ENCODE measurements around the gene TCERG1.
A peak's percentile ranks its signal among the peaks of the same experiment; 100 is the strongest.

Gene TCERG1

DNA sequence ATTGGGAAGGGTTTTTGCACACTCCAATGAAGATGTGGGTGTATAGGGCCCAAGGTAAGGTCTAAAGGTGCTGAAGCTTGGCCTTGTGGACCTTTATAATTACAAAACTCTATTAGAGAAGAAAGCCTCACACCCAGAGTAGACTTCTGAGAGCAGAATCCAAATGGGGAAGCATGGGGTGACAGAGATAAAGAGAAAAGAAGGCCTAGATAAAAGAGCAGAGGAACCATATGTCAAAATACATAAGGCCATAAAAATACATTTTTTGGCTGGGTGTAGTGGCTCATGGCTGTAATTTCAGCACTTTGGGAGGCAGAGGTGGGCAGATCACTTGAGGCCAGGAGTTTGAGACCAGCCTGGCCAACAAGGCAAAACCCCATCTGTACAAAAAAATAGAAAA is 27.4 kb upstream of the TCERG1 start:
- TF ChIP-seq EGR1 (IDR thresholded peaks at IDR 0.05) = no peak
- TF ChIP-seq CREB1 (IDR thresholded peaks at IDR 0.05; ENCODE audit: low read depth) = no peak
- no peak for TF ChIP-seq EP300 (IDR thresholded peaks at IDR 0.05; ENCODE audit: borderline replicate concordance)
- no peak for TF ChIP-seq RAD21 (IDR thresholded peaks at IDR 0.05; ENCODE audit: low read depth)
- no peak for TF ChIP-seq TEAD4 (IDR thresholded peaks at IDR 0.05)
- TF ChIP-seq, protein P1, sequence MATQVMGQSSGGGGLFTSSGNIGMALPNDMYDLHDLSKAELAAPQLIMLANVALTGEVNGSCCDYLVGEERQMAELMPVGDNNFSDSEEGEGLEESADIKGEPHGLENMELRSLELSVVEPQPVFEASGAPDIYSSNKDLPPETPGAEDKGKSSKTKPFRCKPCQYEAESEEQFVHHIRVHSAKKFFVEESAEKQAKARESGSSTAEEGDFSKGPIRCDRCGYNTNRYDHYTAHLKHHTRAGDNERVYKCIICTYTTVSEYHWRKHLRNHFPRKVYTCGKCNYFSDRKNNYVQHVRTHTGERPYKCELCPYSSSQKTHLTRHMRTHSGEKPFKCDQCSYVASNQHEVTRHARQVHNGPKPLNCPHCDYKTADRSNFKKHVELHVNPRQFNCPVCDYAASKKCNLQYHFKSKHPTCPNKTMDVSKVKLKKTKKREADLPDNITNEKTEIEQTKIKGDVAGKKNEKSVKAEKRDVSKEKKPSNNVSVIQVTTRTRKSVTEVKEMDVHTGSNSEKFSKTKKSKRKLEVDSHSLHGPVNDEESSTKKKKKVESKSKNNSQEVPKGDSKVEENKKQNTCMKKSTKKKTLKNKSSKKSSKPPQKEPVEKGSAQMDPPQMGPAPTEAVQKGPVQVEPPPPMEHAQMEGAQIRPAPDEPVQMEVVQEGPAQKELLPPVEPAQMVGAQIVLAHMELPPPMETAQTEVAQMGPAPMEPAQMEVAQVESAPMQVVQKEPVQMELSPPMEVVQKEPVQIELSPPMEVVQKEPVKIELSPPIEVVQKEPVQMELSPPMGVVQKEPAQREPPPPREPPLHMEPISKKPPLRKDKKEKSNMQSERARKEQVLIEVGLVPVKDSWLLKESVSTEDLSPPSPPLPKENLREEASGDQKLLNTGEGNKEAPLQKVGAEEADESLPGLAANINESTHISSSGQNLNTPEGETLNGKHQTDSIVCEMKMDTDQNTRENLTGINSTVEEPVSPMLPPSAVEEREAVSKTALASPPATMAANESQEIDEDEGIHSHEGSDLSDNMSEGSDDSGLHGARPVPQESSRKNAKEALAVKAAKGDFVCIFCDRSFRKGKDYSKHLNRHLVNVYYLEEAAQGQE (IDR thresholded peaks at IDR 0.05; ENCODE audit: low read depth) = no peak
- TF ChIP-seq ZBTB7A (IDR thresholded peaks at IDR 0.05; ENCODE audit: low read depth) = no peak
- TF ChIP-seq CEBPB (IDR thresholded peaks at IDR 0.05) = no peak
- no peak for TF ChIP-seq TCF12 (IDR thresholded peaks at IDR 0.05; ENCODE audit: low read depth)

DNA sequence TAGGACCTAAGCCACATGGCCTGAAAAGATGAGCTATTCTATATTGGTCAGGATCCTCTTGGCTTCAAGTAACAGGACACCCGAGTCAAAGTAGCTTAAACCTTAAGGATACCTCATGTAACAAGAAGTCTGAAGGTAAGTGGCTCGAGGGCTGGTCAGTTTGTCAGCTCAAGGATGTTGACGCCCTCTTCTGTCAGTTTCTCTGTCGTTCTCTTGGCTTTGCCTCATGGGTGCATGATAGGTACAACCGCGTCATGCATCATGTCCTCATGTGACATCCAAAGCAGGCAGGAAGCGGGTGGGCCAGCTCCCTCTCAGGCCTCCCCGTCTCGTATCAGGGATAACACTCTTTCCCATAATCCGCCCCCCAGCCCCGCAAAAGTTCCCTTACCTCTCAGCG is 22.1 kb upstream of the TCERG1 start:
- TF ChIP-seq ZBTB7A (IDR thresholded peaks at IDR 0.05; ENCODE audit: low read depth) = no peak
- TF ChIP-seq, protein P2, sequence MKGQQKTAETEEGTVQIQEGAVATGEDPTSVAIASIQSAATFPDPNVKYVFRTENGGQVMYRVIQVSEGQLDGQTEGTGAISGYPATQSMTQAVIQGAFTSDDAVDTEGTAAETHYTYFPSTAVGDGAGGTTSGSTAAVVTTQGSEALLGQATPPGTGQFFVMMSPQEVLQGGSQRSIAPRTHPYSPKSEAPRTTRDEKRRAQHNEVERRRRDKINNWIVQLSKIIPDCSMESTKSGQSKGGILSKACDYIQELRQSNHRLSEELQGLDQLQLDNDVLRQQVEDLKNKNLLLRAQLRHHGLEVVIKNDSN (IDR thresholded peaks at IDR 0.05) = no peak
- TF ChIP-seq, protein P3, sequence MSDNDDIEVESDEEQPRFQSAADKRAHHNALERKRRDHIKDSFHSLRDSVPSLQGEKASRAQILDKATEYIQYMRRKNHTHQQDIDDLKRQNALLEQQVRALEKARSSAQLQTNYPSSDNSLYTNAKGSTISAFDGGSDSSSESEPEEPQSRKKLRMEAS (IDR thresholded peaks at IDR 0.05) = no peak
- no peak for TF ChIP-seq EP300 (IDR thresholded peaks at IDR 0.05; ENCODE audit: borderline replicate concordance)
- no peak for TF ChIP-seq TCF12 (IDR thresholded peaks at IDR 0.05; ENCODE audit: low read depth)
- TF ChIP-seq NFIC (IDR thresholded peaks at IDR 0.05) = no peak
- TF ChIP-seq CEBPB (IDR thresholded peaks at IDR 0.05) = no peak
- no peak for TF ChIP-seq TAF1 (IDR thresholded peaks at IDR 0.05; ENCODE audit: low read depth)
- TF ChIP-seq TEAD4 (IDR thresholded peaks at IDR 0.05) = no peak
- TF ChIP-seq YY1 (IDR thresholded peaks at IDR 0.05; ENCODE audit: low read depth) = no peak
- no peak for TF ChIP-seq CREB1 (IDR thresholded peaks at IDR 0.05; ENCODE audit: low read depth)
- no peak for TF ChIP-seq FOXM1 (IDR thresholded peaks at IDR 0.05; ENCODE audit: borderline replicate concordance, low read depth)

DNA sequence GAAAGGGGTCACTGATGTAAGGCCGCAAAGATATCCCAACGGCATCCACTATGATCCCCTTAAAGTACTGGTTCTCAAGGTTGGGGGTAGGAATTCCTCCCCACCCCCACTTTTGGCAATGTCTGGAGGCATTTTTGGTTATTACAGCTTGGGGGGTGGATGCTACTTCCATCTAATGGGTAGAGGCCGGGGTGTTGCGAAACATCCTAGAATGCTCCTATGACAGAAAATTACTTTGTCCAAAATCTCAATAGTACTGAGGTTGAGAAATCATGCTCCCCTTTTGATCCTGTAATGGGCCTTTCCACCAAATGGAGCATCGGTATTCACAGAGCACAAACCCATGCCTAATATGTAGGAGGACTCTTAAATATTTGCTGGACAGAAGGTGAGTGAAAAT is 20.8 kb upstream of the TCERG1 start:
- no peak for TF ChIP-seq FOXM1 (IDR thresholded peaks at IDR 0.05; ENCODE audit: borderline replicate concordance, low read depth)
- no peak for TF ChIP-seq CREB1 (IDR thresholded peaks at IDR 0.05; ENCODE audit: low read depth)
- TF ChIP-seq TEAD4 (IDR thresholded peaks at IDR 0.05) = no peak
- TF ChIP-seq TAF1 (IDR thresholded peaks at IDR 0.05; ENCODE audit: low read depth) = no peak
- TF ChIP-seq, protein P3 (IDR thresholded peaks at IDR 0.05) = no peak
- no peak for TF ChIP-seq YY1 (IDR thresholded peaks at IDR 0.05; ENCODE audit: low read depth)
- no peak for TF ChIP-seq EGR1 (IDR thresholded peaks at IDR 0.05)
- TF ChIP-seq EP300 (IDR thresholded peaks at IDR 0.05; ENCODE audit: borderline replicate concordance) = no peak
- peak; percentile 78 for TF ChIP-seq CEBPB (IDR thresholded peaks at IDR 0.05)

DNA sequence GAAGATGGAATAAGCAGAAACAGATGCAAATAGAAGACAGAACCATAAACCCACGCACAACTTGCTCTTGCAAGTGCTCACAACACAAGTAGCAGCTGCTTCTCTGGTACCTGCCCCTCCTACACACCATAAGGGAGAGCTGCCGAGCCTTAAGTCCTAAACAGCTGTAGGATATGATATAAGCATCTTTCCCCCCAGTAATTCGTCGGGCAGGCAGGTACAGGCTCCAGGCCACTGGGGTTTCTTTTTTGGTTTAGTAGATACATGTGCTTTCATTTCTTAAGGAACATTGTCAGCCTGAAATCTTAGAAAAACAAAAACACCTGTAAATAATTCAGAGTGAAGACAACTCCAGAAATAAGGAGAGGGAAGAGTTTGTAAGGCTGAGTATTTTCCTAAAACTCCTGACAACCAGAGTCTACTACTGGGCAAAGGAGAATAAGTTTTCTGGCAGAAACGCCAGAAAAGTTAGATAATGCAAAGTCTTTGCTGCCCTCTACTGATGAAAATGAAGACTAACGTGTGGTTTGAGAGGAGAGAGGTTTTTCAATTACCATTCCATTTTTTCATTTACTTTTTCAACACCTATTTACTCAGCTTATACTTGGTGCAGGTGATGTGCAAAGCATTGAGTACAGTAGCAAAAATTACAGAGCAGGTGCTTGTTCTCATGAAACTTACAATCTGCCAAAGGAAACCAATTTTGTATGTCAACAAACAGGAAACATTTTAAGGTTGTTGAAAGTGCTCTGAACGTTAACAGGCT is 20.1 kb upstream of the TCERG1 start:
- TF ChIP-seq, protein P2 (IDR thresholded peaks at IDR 0.05) = no peak
- no peak for TF ChIP-seq YY1 (IDR thresholded peaks at IDR 0.05; ENCODE audit: low read depth)
- peak; percentile 84 for TF ChIP-seq RAD21 (IDR thresholded peaks at IDR 0.05; ENCODE audit: low read depth)
- no peak for TF ChIP-seq NFIC (IDR thresholded peaks at IDR 0.05)
- TF ChIP-seq TEAD4 (IDR thresholded peaks at IDR 0.05) = no peak
- no peak for TF ChIP-seq EP300 (IDR thresholded peaks at IDR 0.05; ENCODE audit: borderline replicate concordance)
- no peak for TF ChIP-seq TAF1 (IDR thresholded peaks at IDR 0.05; ENCODE audit: low read depth)

DNA sequence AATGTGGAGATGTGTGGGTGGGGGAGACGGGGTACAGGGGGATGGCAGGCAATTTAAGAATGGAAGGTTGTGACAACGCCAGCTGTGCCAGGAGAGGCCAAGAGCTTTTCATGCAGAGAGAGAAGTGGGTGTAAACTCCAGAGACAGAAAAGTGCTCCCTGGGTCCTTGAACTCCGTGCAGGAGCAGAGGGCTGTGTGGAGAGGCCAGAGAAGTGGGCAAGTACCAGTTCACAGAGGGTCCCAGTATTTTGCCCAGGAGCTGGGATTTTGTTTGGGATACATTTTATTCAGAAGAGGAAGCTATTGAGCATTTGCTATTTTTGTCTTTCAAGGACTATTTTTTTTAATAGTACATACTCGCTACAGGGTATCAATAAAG is 19.5 kb upstream of the TCERG1 start:
- no peak for TF ChIP-seq CREB1 (IDR thresholded peaks at IDR 0.05; ENCODE audit: low read depth)
- TF ChIP-seq NFIC (IDR thresholded peaks at IDR 0.05) = no peak
- TF ChIP-seq TAF1 (IDR thresholded peaks at IDR 0.05; ENCODE audit: low read depth) = no peak
- TF ChIP-seq ZBTB7A (IDR thresholded peaks at IDR 0.05; ENCODE audit: low read depth) = no peak
- TF ChIP-seq TEAD4 (IDR thresholded peaks at IDR 0.05) = no peak
- no peak for TF ChIP-seq EP300 (IDR thresholded peaks at IDR 0.05; ENCODE audit: borderline replicate concordance)
- TF ChIP-seq, protein P3 (IDR thresholded peaks at IDR 0.05) = no peak
- TF ChIP-seq EGR1 (IDR thresholded peaks at IDR 0.05) = no peak
- TF ChIP-seq YY1 (IDR thresholded peaks at IDR 0.05; ENCODE audit: low read depth) = no peak
- no peak for TF ChIP-seq RAD21 (IDR thresholded peaks at IDR 0.05; ENCODE audit: low read depth)
- TF ChIP-seq CEBPB (IDR thresholded peaks at IDR 0.05) = no peak
- TF ChIP-seq TCF12 (IDR thresholded peaks at IDR 0.05; ENCODE audit: low read depth) = no peak
- TF ChIP-seq, protein P1 (IDR thresholded peaks at IDR 0.05; ENCODE audit: low read depth) = no peak

All from Ishikawa (cell line).